Bronchial epithelial cell (primary cell): ENCODE results near the gene TLR10. TPM values are rescaled to one million over a fixed set of nuclear protein-coding genes. Genes with fewer than 3 reads are reported as not detected.

Experiments
- DNase-seq: peaks from one replicate; pipeline ENCODE4 v3.0.0-alpha.2; 2010; ENCODE audit warnings: low read depth
- FAIRE-seq: peaks from 2 replicates; lab custom pipeline; 2011; peaks lifted over from hg19 to GRCh38; lab: Jason Lieb, UNC
- H3K27me3 ChIP-seq: 2 replicates; pipeline ENCODE4 v1.5.1; 2011; ENCODE audit warnings: low read length; ENCODE audit not compliant: control insufficient read depth, insufficient read depth
- H3K36me3 ChIP-seq: 2 replicates; pipeline ENCODE4 v1.5.1; 2011; ENCODE audit warnings: low read length; ENCODE audit not compliant: control insufficient read depth, insufficient read depth
- H3K4me3 ChIP-seq: 2 replicates; pipeline ENCODE4 v1.5.1; 2011; ENCODE audit warnings: mild to moderate bottlenecking, low read depth, low read length, control low read depth
- CTCF ChIP-seq: IDR thresholded peaks from 2 replicates; pipeline ENCODE4 v1.5.1; 2011; ENCODE audit warnings: mild to moderate bottlenecking, moderate library complexity, low read length, control low read depth, inconsistent platforms; ENCODE audit not compliant: insufficient read depth, severe bottlenecking
- total RNA-seq: library from RNA; depleted of rRNA; stranded (reverse); fragments of >200 nt; gene quantifications from 2 replicates; pipeline ENCODE4 v1.2.1, GENCODE V29; 2014

The TLR10 gene
- total RNA-seq, 1 donor from 2014 or later, result not detected

- Histone ChIP-seq H3K27me3 (no peaks in the 10 kb centered on the region), H3K4me3 (no peak overlapping the region), H3K36me3 (no peaks in the 10 kb centered on the region)
- no peak for TF ChIP-seq CTCF
- no peak for DNase-seq
- no peak for FAIRE-seq
These were observed 21.3 kb upstream of the TLR10 start for GRCh38 chr4:38803833-38804653.

- FAIRE-seq (no peak), DNase-seq (no peak)
- no peak overlapping the region for H3K4me3 ChIP-seq
- H3K36me3 ChIP-seq, result no peaks in the 10 kb centered on the region
- H3K27me3 ChIP-seq, result no peaks in the 10 kb centered on the region
- no peak for TF ChIP-seq CTCF
These were observed 20.0 kb upstream of the TLR10 start for GRCh38 chr4:38802561-38803355.

GRCh38 chr4:38800961-38801450 is 18.2 kb upstream of the TLR10 start:
- H3K36me3 ChIP-seq, result no peaks in the 10 kb centered on the region
- H3K4me3 ChIP-seq, result no peak overlapping the region
- FAIRE-seq (no peak), DNase-seq (peak; percentile 51)
- TF ChIP-seq CTCF, result no peak
- H3K27me3 ChIP-seq, result no peaks in the 10 kb centered on the region

- DNase-seq, result no peak
- no peak overlapping the region for H3K4me3 ChIP-seq
- FAIRE-seq, result no peak
- H3K36me3 ChIP-seq, result no peaks in the 10 kb centered on the region
- TF ChIP-seq CTCF, result no peak
- H3K27me3 ChIP-seq, result no peaks in the 10 kb centered on the region
These were observed 17.6 kb upstream of the TLR10 start for GRCh38 chr4:38800366-38800765.

GRCh38 chr4:38795087-38795486 is 12.3 kb upstream of the TLR10 start:
- no peaks in the 10 kb centered on the region for H3K27me3 ChIP-seq
- FAIRE-seq, result no peak
- no peak for TF ChIP-seq CTCF
- H3K36me3 ChIP-seq, result no peaks in the 10 kb centered on the region
- H3K4me3 ChIP-seq, result no peak overlapping the region
- DNase-seq, result peak; percentile 88
